SK-MEL-5 (cell line): ENCODE data around the gene MTG2. TPM values are rescaled to one million over a fixed set of nuclear protein-coding genes. Genes with fewer than 3 reads are reported as not detected.
A peak's percentile ranks its signal among the peaks of the same experiment; 100 is the strongest.

Experiments
- DNase-seq: peaks from one replicate; pipeline ENCODE4 v3.0.0-alpha.2; 2016; ENCODE audit warnings: low read depth, low spot score
- in situ Hi-C: cut with HindIII; loops from 2 replicates; pipeline ENCODE4 v1.10.0; 2016; ENCODE audit warnings: low sequenced_read_pairs, high pct_unique_total_duplicates, low pct_unique_long_range_greater_than_20kb
- total RNA-seq: library from RNA; depleted of rRNA; stranded (reverse); fragments of >200 nt; shearing (Covaris generic); gene quantifications from 2 replicates; pipeline ENCODE4 v1.2.3, GENCODE V29; 2014

The MTG2 gene
- total RNA-seq, 1 experiment from 2014 or later, result 29.6 TPM

- DNase-seq, result no peak
- in situ Hi-C loops, result no loop called here
Observed at GRCh38 chr20:62219101-62219991, 36.5 kb downstream of the MTG2 start.

GRCh38 chr20:62219992-62220665, 37.3 kb downstream of the MTG2 start, which contains the start of gene HRH3:
TSS of gene HRH3 (minus strand) at chr20:62220278. CDS start at chr20:62219970, 308 bp downstream.
- no peak for DNase-seq
- in situ Hi-C loops, result no loop called here

DNA sequence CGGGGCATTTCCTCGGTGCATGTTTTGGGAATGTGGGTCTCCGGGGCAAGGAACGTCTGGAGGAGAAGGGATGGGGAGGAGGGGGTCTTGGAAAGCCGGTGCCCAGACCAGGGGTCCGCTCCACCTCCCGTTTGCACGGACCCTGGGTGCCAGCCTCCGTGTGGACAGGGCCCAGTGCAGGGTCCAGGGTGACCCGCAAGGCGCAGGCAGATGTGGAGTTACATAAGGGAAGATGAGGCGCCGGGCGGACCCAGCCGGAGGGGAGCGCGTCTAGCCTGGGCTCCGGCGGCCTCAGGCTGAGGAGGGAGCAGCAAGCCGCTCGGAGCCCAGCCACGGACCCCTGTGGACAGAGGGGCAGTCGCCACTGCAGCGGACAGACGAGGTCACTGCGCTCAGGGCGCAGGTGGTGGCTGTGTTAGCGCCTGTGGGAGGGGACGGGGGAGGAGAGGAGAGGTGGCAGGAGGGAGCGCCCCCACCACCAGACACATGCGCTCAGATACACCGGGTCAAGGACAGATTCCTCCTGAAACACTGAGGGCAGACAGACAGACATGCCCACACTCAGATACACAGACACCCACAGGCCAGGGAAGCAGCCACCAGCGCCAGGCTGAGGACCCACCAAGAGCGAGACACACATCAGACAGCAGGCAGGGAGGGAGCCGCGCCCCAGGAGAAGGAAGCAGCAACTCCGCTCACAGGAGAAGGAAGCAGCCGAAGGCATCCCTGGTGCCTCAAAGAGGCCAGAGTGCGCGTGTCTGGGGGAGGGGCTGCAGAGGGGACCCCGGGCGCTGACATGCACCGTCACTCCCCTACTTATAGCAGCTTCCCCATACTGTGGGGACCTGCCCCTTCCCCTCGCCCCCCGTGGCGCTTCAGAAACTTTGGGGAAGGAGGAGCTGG, 38.1 kb downstream of the MTG2 start:
- in situ Hi-C loops, result no loop called here
- no peak for DNase-seq

DNA sequence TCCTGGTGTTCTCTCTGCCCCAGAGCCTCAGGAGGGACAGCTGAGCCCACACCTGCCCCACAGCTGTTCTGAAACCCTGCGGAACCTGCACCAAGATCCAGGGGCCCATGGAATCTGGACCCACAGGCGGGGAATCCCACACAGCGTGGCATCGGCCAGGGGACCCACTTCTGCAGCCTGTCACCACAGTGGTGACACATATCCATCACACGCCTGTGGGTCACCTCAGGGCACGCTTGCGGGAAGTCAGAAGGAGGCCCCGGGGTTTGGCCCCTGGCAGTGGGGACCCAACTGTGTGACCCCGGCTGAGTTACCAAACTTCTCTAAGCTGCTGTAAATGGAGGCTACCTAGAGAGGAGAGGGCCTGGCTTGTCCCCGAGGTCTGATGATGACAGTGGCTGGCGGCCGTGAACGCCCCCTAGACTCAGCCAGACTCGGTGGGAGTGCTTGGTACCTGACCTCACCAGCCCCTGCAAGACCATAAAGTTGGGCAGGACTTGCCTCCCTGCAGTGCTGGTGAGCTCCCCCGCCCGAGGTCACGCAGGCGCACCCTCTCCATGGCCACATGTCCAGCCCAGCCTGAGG, 39.5 kb downstream of the MTG2 start:
- no peak for DNase-seq
- in situ Hi-C loops, result no loop called here

DNA sequence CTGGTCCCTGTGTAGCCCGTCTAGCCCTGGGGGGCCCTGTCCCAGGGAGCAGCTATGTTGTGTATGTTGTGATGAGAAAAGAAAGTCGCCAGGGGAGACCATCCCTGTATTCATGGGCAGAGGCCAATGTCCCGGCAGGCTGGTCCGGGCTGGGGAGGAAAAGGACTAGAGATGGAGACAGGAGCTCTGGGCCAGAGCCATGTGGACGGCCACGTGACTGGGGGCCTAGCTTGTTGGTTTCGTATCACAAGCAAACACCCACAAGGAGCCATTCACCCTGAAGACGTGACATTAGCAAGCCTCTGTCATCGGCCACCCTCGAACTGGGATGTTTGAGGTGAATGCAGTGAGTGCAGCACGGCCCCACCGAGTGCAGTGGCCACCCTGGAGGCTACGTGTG, 40.1 kb downstream of the MTG2 start:
- no peak for DNase-seq
- in situ Hi-C loops, result no loop called here

DNA sequence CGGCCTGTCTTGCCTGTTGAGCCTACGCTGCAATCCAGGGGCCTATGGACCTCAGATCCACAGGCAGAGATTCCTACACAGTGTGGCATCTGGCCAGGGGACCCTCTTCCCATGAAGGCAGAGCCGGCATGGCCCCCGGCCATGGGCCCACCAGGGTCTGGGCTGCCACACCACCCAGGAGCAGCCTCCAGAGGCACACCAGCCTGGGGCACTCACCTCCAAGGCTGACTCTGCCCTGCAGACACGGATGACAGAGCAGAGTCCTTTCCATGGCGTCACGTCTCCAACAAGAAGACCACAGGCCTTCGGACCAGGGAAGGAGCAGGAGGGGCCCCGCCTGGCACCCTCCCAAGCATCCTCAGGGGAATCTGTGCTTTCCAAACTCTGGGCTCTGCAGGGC, 40.7 kb downstream of the MTG2 start:
- DNase-seq, result no peak
- in situ Hi-C loops, result no loop called here

- DNase-seq, result no peak
- in situ Hi-C loops, result no loop called here
Observed at GRCh38 chr20:62224113-62224855, 41.5 kb downstream of the MTG2 start.

DNA sequence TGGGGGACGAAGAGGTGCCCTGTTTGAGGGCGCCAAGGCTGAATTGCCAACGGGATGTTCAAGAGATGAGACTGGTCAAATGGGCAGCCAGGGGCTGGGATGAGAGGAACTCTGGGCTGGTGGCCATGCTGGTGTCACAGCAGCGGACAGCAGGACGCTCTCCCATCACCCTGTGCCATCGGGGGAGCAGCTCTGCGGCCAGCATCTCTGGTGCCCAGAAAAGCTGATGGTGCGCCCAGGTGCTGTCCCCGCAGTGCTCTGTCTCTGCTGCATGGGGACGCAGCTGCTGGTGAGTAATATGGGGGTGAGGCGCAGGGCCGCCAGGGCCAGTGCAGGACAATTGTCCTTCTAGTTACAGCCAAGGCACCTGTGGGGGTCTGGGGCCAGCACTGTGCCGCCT, 42.2 kb downstream of the MTG2 start:
- DNase-seq, result no peak
- in situ Hi-C loops, result no loop called here

- in situ Hi-C loops, result no loop called here
- DNase-seq, result no peak
Observed at GRCh38 chr20:62225820-62226635, 43.2 kb downstream of the MTG2 start.

DNA sequence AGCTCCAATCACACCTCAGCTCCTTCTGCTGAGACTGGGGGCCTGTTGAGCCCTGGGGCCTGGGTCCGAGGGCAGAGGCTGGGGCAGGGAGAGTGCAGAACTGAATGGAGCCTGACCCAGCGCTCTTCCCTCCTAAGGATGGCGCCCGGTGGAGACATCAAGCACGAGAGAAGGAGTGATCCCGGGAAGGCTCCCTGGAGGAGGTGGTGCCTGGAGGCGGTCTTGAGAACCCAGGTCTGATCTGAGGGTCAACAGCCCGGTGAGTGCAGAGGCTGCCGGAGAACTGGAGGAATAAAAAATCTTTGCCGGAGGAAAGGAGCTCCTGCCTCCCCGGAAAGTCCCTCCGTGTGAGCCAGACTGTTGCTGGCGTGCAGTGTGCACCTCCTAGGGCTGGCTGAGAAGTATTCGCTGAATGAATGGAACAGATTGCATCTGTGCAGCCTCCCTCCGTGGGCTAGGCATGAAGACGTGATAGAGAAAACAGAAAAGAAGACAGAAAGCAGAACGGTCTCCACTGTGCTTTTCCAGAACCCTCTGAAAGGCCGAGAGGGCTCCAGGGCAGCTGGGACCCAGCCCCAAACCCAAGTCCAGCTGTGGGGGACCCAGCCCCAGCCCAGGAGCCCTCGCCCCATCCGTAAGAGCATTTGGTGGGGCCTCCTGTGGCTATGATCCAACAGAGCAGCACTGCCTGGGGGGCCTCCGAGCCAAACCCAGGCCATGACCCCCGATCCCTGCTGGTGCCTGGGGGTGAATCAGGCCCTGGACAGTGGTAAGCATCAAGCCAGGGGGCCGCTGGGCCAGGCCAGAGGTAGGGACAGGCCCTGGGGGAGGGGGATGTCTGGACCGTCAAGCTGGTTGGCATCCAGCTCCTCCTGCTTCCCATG, 44.1 kb downstream of the MTG2 start:
- no peak for DNase-seq
- in situ Hi-C loops, result no loop called here

GRCh38 chr20:62227591-62227976, 44.8 kb downstream of the MTG2 start:
- DNase-seq, result no peak
- in situ Hi-C loops, result no loop called here

DNA sequence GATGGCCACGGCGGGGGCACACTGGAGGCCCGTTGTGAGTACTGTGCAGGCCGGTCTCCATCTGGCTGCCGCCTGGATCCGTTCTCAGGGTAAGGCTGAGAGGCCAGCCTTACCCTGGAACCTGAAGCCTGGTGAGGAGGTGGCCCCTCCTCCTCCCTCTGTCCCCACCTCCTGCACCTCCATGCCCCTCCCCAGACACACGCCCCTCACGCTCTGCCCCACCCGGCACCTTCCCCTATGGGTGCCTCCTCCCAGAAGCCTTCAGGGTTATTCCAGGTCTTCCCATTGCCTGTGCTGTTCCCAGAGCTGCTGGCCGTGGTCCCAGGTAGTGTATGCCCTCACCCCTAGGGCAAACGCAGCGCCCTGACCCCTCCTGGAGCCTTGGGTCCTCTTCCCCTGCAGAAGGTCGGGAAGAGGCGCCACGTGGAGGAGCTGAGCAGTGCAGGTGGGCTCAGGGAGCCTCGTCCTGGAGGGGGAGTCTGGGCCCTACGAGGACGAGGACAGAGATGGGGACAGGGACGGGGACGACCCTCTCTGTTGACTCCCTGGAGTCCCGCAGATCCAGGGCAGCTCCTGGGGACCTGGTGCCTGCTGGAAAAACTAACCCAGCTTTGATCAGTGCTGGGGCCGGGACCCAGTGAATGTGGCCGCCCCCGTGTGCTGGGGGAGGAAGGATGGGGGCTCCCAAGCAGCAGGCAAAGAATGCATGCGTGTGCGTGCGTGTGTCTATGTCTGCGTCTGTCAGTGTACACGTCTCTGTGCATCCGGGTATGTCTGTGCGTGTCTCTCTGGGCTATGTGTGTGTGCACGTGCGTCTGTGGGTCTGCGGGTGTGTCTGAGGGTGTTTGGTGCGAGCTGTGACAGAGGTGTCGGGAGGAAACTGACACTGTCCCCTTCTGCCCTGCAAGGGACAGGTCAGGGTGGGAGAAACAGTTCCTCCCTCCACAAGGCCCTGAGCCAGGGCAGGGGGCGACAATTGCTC, 45.4 kb downstream of the MTG2 start:
- peak; percentile 23 for DNase-seq
- in situ Hi-C loops, result no loop called here

DNA sequence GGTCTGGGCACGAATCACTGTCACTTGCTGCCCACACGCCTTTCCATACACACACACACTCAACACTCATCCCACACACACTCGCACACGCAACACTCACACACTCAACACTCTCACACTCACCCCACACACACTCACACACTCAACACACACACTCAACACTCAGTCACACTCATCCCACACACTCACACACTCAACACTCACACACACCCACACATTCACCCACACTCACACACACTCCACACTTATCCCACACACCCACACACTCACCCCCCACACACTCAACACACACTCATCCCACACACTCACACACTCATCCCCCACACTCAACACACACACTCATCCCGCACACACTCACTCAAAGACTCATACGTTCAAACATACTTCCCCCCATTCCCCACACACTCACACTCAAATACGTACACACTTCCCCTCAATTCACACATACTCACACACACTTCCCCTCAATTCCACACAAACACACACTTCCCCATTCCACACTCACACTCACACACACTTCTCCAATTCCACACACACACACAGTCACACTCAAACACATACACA, 46.2 kb downstream of the MTG2 start:
- no peak for DNase-seq
- in situ Hi-C loops, result no loop called here

DNA sequence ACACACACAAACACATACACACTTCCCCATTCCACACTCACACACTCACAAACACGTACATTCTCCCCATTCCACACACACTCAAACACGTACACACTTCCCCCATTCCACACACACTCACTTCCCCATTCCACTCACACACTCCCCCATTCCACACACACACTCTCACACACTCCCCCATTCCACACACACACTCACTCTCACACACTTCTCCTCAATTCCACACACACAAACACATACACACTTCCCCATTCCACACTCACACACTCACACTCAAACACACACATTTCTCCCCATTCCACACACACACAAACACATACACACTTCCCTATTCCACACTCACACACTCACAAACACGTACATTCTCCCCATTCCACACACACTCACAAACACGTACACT, 46.8 kb downstream of the MTG2 start:
- DNase-seq, result no peak
- in situ Hi-C loops, result no loop called here
